GM21529 (cell line): ENCODE measurements around the gene PRKCI.
"Not testable (repeated sequence)": the region's sequence is repeated elsewhere in the genome, so short reads cannot be mapped to it uniquely, and the experiment has no call there.

ENCODE experiments used
- ATAC-seq: cut with Tn5 transposase; IDR thresholded peaks from one replicate; pipeline ENCODE4 v1.9.1; 2021; ENCODE audit not compliant: unreplicated experiment

The PRKCI gene

DNA sequence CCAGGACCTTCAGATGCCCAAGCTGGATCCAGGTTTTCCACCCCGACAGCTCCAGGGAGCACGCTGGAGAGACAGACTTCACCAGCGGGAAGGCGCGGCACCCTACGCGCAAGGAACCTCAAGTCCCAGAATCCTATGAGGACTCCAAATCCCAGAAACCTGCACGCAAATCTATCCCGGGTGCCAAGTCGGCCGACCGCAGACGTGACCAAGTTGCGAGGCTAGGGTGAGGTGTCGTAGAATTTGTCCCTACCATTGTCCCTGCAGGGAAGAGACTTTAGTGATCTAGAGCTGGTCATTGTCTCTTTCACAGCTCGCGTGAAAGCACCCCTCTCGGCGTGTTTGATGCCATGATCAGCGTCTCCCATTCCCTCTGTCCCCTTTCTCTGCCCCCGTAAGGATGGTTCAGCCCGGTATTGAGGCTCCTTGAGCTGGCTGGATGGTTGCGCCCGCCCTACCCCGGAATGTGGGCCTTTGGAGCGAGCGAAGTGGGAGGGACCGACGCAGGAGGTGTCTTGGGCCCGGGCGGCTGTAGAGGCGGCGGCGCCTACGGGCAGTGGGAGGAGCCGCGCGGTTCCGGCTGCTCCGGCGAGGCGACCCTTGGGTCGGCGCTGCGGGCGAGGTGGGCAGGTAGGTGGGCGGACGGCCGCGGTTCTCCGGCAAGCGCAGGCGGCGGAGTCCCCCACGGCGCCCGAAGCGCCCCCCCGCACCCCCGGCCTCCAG, at the start of gene PRKCI:
PRKCI (plus strand) TSS at position 501 of the 723 bp plus-strand sequence. CDS start 246 bp downstream, outside the sequence.
- ATAC-seq: peak; percentile 98

DNA sequence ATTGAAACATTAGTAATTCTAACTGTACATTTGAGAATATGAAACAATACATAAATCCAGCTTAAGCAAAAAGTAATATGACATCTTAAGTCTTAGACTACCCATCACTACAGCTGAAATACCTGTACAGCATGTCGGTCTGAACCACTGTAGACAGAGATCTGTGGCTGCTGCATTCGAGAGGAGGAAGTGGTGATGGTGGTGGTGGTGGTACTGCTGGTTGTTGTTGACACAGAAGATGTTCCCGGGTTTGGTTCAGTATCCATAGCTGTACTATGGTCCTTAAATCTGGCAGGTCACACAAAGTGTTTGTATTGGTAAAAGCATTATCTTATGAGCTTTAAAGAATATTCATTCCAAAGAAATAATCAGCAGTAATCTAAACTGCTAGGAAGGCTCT, 43.6 kb upstream of the PRKCI start:
- no peak for ATAC-seq

DNA sequence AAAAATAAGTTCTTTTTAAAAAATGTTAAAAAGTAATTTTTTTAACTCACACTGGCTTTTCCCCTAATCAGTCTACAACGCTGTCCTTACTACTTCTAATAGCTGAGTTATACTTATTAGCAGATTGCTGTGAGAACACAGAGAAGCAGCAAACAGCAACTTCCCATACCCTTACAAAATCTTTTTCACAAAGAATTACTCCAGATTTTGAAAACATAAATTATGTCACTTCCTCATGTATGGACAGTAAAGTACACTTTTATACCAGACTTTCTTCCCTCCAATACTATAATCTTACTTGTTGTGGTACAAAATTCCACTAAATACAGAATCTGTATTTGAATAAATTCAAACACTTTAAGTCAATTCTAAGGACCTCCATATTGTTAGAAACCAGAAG, 42.8 kb upstream of the PRKCI start:
- ATAC-seq: no peak

DNA sequence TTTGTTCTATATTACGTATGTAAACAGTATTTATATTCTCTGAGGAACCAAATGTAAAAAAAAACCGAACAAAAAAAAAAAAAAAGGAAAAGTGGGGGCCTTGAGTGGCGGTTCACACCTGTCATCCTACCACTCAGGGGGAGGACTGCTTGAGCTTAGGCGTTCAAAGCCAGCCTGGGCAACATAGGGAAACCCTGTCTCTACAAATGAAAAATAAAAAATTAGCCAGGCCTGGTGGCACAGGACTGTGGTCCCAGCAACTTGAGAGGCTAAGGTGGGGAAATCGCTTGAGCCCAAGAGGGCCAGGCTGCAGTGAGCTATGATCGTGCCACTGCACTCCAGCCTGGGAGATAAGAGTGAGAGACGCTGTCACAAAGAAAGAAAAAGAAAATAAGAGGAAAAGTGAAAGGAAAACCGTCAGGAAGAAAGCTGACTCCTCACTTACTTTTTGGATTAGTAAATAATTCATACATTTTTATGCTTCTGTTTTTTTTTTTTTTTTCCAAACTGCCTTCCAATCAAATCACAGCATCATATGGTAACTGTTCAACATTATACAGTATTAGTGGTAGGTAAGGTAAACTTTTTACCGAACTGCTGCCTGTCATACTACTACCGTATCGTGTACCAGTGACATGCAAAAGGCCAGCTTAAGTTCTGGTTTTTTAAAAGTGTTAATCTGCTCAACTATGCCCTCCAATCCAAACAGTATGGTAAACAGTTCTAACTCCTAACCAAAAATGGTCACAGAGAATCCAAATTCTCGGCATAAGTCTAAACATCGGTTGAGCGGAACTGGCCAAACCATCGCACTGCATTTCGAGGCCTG, 41.9 kb upstream of the PRKCI start:
- ATAC-seq: peak; percentile 29

DNA sequence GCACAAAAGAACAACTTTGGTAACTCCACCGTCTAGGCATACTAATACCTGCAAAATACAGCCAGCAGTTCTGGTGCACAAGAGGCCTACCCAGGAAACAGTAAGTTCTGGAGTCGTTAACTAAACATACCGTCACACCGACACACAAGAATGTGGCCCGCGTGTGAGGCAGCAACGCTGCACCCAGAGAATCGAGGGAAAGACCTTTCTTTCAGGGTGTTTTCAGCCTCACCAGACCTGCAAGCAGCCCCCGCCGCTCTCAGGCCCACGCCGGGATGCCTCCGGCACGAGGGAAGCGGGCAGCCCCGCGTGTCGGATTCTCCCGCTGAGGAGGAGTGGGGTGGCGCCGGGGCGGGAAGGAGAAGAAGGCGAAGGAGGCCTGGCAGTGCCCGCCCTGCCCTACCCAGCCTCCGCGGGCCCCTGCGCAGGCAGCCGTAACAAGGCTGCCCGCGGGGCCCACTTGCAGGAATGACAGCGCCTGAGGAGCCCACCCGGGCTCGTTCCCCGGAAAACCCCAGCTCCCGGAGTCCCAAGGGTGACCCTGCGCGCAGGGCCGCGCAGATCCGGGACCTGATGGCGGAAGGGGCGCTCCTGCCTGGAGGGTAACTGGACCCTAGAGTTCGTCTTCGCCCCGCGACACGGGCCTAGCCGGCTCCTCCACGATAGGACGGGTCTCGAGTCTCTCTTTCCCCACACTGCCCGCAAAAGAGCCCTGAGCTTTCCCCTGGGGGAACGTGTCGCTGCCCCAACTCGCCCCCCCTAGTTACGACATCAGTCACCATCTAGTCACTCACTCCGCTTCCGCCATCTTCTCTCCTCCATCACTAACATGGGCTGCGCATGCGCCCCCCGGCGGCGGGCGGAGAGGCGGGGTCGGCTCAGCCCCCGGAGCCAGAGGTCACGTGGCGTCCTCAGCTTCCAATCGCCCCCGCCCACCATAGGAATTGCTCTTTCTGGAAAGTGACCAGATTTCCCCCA, 41.0 kb upstream of the PRKCI start, which contains the start of gene PHC3:
PHC3 (minus strand) TSS at position 826 of the 978 bp plus-strand sequence; CDS start at position 808, 18 bp downstream.
- ATAC-seq: peak; percentile 78

DNA sequence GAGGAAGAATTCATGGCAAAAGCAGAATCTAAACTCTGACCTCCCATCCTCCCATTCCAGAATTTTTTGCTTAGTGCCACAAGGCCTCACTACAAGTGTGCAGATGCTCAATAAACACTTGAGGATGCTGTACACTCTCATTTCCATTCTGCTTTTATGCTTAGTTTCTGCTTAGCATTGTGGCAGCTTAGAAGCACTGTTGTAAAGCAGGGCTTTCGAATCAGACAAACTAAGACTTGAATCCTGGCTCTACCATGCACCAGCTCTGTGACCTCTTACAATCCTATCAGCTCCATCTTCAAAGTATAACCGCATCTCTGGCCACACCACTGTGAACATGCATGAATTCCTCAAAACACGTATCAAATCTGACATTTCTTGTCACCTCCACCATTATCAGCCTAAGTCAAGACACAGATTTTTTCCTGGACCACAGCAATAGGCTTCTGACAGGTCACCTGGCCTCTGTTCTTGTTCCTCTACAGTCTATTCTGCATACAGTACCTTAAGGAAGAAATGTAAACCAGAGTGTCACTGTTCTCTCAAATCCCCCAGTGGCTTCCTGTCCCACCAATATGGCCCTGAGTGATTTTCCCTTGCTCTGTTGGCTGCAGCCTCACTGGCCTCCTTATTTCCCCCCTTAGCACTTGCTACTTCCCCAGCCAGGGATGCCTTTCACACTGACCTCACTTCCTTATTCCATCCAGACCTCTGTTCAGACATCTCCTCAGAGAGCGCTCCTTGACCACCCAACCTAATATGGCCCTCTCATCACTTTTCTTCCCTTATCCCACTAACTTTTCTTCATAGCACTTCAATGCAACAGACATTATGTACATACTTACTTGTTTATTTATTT, 32.6 kb upstream of the PRKCI start:
- ATAC-seq: peak; percentile 14

DNA sequence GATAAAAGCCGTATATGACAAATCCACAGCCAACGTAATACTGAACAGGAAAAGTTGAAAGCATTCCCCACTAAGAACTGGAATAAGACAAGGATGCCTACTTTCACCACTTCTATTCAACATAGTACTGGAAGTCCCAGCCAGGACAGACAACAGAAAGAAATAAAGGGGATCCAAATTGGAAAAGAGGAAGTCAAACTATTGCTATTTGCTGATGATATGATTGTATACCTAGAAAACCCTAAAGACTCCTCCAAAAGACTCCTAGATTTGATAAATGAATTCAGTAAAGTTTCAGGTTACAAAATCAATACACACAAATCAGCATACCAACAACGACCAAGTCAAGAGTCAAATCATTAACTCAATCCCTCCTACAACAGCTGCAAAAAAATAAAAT, 26.5 kb upstream of the PRKCI start:
- not testable (repeated sequence) for ATAC-seq

DNA sequence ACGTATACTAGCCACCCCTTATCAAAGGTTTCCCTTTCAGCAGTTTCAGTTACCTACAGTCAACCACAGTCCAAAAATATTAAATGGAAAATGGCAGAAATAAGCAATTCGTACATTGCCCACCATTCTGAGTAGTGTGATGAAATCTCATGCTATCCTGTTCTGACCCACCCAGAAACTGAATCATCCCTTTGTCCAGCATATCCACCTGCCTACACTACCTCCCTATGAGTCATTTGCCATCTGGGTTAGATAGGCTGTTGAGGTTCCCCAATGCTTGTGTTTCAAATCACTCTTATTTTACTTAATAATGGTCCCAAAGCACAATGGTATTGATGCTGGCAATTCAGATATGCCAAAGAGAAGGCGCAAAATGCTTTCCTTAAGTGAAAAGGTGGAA, 25.4 kb upstream of the PRKCI start:
- no peak for ATAC-seq

DNA sequence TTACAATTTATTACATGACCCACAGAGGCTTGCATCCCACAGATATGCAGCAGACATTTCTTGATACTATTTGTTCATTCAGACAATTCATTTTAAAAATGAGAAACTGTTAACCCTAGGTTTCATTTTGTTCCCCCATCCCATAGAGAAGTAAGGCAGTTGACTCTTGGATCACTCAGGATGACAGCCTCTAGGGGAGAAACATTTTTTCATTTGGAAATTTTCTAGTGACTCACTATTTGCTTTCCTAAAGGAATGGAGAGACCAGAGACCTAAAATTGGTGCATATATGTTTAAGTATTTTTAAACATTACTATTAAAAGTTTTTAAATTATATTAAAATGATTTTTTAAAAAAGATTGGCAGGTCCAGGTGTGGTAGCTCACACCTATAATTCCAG, 21.2 kb upstream of the PRKCI start:
- no peak for ATAC-seq

DNA sequence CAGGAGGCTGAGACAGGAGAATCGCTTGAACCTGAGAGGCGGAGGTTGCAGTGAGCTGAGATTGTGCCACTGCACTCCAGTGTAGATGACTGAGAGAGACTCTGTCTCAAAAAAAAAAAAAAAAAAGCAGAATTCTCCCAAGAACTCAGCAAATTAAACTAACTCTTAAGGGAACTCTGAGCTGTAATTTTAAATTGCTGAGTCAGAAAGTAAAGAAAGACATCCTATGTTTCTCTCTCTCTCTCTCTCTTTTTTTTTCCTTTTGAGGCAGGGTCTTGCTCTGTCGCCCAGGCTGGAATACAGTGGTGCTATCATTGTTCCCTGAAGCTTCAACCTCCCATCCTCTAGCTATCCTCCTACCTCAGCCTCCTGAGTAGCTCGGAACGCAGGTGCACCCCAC, 20.7 kb upstream of the PRKCI start:
- no peak for ATAC-seq

DNA sequence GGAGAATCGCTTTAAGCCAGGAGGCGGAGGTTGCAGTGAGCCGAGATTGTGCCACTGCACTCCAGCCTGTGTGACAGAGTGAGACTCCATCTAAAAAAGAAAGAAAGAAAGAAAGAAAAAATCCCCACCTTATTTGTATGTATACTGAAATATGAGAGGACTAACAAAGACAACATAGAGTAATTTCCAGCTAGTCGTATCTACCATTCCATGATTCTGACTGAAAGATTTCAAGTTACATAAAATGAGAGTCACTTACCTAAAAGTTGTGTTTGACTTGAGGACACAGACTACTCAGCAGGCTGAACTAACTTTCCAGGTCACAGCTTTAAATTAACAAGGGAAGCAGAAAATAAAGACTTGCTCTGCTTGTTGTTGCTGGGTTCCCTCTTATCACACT, 18.8 kb upstream of the PRKCI start:
- peak; percentile 49 for ATAC-seq

DNA sequence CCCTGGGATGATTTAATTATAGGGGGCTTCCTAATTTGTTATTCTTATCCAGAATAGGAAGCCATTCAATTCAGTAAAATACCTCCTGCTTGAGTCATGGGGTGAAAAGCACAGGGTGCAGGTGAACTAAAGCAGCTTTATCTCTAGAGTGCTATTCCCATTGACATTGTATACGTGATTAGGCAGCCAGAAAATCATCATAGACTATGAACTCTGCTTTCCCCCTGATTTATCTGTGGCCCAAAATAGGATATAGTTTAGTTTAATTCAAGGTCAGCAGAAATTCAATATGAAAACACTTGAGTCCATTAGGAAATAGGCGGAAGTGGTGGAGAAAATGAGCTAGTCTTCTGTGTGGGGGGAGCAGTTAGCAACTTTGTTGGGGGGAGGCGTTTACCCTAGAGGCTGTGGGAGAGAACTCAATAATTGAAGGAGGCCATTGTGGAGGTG, 18.2 kb upstream of the PRKCI start:
- ATAC-seq: no peak

DNA sequence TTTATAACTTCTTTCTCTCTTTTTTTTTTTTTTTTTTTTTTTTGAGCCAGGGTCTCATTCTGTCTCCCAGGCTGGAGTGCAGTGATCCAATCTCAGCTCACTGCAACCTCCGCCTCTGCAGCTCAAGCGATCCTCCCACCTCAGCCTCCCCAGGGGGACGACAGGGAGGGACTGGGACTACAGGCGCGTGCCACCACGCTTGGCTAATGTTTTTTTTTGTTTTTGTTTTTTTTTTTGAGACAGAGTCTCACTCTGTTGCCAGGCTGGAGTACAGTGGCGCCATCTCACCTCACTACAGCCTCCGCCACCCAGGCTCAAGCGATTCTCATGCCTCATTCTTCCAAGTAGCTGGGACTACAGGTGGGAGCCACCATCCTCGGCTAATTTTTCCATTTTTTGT, 17.7 kb upstream of the PRKCI start:
- ATAC-seq: no peak

DNA sequence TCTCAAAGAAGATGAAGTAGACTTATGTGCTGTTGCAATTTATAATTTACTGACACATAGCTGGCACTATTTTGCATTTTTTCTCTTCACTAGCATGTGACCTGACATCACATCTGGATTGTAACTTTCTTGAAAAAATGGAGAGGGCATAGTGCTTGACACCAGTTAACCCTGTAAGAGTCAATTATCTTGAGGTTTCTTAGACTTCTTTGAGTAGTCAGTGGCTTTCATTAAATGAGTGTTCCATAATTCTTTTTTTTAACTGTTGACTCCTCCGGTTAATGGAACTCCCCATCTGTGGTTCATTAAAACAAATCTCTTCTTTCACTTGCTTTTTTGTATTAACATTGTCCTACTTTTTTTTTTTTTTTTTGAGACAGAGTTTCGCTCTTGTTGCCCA, 16.9 kb upstream of the PRKCI start:
- peak; percentile 64 for ATAC-seq

DNA sequence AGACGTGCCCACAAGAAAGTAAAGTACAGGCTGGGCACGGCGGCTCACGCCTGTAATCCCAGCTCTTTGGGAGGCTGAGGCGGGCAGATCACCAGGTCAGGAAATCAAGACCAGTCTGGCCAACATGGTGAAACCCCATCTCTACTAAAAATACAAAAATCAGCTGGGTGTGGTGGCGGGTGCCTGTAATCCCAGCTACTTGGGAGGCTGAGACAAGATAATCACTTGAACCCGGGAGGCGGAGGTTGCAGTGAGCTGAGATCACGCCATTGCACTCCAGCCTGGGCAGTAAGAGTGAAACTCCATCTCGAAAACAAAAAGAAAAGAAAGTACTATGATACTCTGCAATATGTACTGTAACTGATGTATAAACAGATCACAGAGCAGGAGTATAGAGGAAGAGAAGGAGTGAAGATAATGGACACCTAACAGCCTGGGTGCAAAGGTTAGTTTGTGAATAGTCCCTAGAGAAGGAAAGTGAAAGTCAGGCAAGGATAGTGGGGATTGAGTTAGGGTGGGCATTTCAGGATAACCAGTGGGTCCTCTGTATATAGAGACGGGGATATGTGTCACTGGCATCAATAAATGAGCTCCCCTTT, 16.0 kb upstream of the PRKCI start:
- not testable (repeated sequence) for ATAC-seq

DNA sequence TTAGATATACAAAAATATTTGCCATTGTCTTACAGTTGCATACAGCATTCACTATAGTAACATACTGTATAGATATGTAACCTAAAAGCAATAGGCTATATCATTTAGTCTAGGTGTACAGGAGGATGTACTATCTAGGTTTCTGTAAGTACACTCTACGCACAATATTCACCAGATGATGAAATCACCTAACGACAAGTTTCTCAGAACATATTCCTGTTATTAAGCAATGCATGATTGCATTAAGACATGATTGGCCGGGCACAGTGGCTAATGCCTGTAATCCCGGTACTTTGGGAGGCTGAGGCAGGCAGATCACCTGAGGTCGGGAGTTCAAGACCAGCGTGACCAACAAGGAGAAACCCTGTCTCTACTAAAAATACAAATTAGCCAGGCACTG, 14.5 kb upstream of the PRKCI start:
- ATAC-seq: no peak

DNA sequence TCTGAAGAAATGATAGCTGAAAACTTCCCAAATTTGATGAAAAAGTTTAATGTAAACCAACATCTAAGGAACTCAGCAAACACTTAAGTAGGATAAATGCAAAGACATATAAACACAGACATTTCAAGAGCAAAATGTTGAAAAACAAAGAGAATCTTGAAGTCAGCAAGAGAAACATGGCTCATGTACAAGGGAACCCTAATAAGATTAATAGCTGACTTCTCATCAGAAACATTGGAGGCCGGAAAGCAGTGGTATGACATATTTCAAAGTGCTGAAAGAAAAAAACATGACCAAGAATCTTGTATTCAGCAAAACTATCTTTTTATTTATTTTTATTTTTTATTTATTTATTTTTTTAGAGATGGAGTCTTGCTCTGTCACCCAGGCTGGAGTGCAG, 10.6 kb upstream of the PRKCI start:
- ATAC-seq: no peak

DNA sequence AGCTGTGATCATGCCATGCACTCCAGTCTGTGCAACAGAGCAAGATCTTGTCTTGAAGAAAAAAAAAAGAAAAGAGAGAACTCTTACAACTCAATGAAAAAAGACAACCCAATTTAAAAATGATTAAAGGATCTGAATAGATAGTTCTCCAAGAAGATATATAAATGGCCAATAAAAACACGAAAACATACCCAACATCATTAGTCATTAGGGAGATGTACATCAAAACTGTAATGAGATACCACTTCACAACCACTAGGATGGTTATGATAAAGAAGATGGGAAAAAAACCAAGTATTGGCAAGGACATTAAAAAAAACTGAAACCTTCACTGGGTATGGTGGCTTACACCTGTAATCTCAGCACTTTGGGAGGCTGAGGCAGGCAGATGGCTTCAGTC, 2.4 kb upstream of the PRKCI start:
- ATAC-seq: no peak

DNA sequence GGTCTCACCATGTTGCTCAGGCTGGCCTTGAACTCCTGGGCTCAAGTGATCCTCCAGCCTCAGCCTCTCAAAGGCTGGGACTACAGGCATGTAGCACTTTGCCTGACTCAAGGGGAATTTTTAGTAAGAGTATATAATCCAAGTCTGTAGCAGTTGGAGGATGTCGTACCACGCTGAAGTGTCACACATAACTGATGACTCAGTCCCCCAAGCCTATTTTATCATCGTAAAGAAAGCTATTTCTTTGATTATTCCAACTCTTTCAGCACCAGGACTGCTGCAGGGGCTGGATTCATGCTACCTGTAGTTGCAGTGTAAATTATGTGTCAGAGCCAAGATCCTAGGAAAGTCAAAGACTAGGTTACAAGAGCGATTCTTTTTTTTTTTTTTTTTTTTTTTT, 1.4 kb upstream of the PRKCI start:
- ATAC-seq: no peak
